Measurements from ENCODE around the gene SKIC3.

Gene SKIC3

DNA sequence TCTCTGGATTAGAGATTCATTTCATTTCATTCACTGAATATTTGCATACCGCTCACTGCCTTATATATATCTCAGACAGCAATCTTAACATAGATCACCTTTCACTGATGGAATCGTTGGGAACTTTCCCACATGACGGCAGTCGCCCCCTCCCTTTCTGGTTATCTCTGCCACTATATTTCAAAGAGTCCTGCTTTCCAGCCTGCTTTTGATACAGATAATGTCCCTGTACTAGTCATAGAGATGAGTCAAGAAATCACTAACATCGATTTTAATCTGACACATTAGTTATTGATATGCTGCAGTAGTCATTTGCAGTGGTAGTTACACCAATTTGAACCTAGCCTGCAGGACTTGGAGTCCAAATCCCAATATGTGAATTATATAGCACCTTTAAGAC, 8.6 kb upstream of the SKIC3 start:
- Histone ChIP-seq H3K4me1 (ENCODE audit: insufficient read depth, low read length) (no peaks in the 10 kb centered on the region), H3K4me2 (ENCODE audit: insufficient read depth, low read length) (no peak overlapping the region), H4K20me1 (ENCODE audit: insufficient read depth, low read length) (no peaks in the 10 kb centered on the region), H3K27ac (ENCODE audit: low read length) (no peak overlapping the region), H3K9me3 (ENCODE audit: insufficient read depth, low read length, severe bottlenecking) (no peaks in the 10 kb centered on the region), H3K27me3 (ENCODE audit: insufficient read depth, low read length, poor library complexity) (no peaks in the 10 kb centered on the region), H3K36me3 (ENCODE audit: insufficient read depth, low read length) (peaks cover 6% of the 10 kb centered on the region; the same call in 1 of the 2 replicates), H3K79me2 (ENCODE audit: insufficient read depth, low read length) (no peaks in the 10 kb centered on the region), H3K4me3 (ENCODE audit: low read depth in 1 of 2, low read length in 2 of 2) (no peak overlapping the region), H3K9ac (ENCODE audit: low read depth, low read length) (no peak overlapping the region), H2AFZ (ENCODE audit: low read depth, low read length) (no peak overlapping the region)
- DNase-seq (no peak), ATAC-seq (ENCODE audit: insufficient read depth, low read depth) (no peak)
- TF ChIP-seq CTCF (IDR thresholded peaks at IDR 0.05; ENCODE audit: borderline replicate concordance, extremely low read depth, low read length, poor library complexity, severe bottlenecking) (no peak), EZH2 (IDR thresholded peaks at IDR 0.05; ENCODE audit: borderline replicate concordance, low read depth, low read length, severe bottlenecking) (no peak)

DNA sequence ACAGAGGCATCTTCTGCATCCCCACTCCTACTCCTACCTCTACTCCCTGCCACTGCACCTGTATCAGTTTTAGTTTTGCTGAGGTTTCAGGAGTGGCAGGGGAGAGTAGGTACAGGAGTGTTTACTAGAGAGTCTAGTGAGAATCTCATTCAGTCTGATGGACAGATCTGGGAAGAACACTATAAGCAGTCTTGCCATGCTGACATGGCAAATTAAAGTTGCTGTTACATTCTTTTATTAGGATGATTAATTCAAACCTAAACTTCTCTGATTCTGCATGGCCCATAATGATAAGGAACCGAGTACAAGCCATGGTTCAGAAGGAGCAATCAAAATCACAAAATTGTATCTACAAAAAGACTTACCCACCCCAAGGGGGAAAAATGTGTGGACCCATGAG, 7.5 kb upstream of the SKIC3 start:
- ATAC-seq (ENCODE audit: insufficient read depth, low read depth) (no peak), DNase-seq (no peak)
- Histone ChIP-seq H3K79me2 (ENCODE audit: insufficient read depth, low read length) (no peaks in the 10 kb centered on the region; the same call in 1 of the 2 replicates), H3K4me3 (ENCODE audit: low read depth in 1 of 2, low read length in 2 of 2) (no peak overlapping the region), H3K9me3 (ENCODE audit: insufficient read depth, low read length, severe bottlenecking) (no peaks in the 10 kb centered on the region), H3K36me3 (ENCODE audit: insufficient read depth, low read length) (peaks cover 6% of the 10 kb centered on the region; the same call in 1 of the 2 replicates), H3K27me3 (ENCODE audit: insufficient read depth, low read length, poor library complexity) (no peaks in the 10 kb centered on the region), H3K27ac (ENCODE audit: low read length) (no peak overlapping the region), H2AFZ (ENCODE audit: low read depth, low read length) (no peak overlapping the region), H3K4me1 (ENCODE audit: insufficient read depth, low read length) (no peaks in the 10 kb centered on the region), H3K9ac (ENCODE audit: low read depth, low read length) (no peak overlapping the region), H3K4me2 (ENCODE audit: insufficient read depth, low read length) (no peak overlapping the region), H4K20me1 (ENCODE audit: insufficient read depth, low read length) (no peaks in the 10 kb centered on the region)
- TF ChIP-seq EZH2 (IDR thresholded peaks at IDR 0.05; ENCODE audit: borderline replicate concordance, low read depth, low read length, severe bottlenecking) (no peak), CTCF (IDR thresholded peaks at IDR 0.05; ENCODE audit: borderline replicate concordance, extremely low read depth, low read length, poor library complexity, severe bottlenecking) (no peak)

DNA sequence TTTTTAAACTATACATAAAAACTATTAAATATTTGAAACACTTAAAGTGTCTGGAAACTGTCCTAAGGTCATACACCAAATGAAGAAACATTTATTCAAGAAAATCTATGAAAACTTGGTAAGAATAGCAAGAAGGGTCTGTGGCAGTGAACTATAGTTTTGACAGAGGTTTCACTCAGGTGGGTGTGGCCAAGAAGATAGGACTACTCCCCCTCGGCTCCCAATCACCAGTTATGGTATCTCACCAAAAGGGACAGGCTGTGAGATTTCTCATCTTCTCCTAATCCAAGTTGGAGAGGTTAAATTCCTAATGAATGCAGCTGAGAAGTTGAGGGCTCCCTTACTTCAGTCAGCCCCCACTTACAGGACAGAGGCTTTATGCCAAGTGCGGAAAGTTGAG, 3.1 kb upstream of the SKIC3 start:
- peaks cover 30% of the 10 kb centered on the region for H3K4me1 ChIP-seq (ENCODE audit: insufficient read depth, low read length)
- TF ChIP-seq CTCF (IDR thresholded peaks at IDR 0.05; ENCODE audit: borderline replicate concordance, extremely low read depth, low read length, poor library complexity, severe bottlenecking) = no peak
- no peak for TF ChIP-seq EZH2 (IDR thresholded peaks at IDR 0.05; ENCODE audit: borderline replicate concordance, low read depth, low read length, severe bottlenecking)
- no peak overlapping the region for H3K9ac ChIP-seq (ENCODE audit: low read depth, low read length)
- no peaks in the 10 kb centered on the region for H3K27me3 ChIP-seq (ENCODE audit: insufficient read depth, low read length, poor library complexity)
- H3K4me2 ChIP-seq (ENCODE audit: insufficient read depth, low read length) = no peak overlapping the region
- no peaks in the 10 kb centered on the region; the same call in 1 of the 2 replicates for H4K20me1 ChIP-seq (ENCODE audit: insufficient read depth, low read length)
- H2AFZ ChIP-seq (ENCODE audit: low read depth, low read length) = no peak overlapping the region
- no peak for ATAC-seq (ENCODE audit: insufficient read depth, low read depth)
- DNase-seq = no peak
- peaks cover 37% of the 10 kb centered on the region for H3K79me2 ChIP-seq (ENCODE audit: insufficient read depth, low read length)
- H3K9me3 ChIP-seq (ENCODE audit: insufficient read depth, low read length, severe bottlenecking) = no peaks in the 10 kb centered on the region
- no peak overlapping the region for H3K4me3 ChIP-seq (ENCODE audit: low read depth in 1 of 2, low read length in 2 of 2)
- no peak overlapping the region for H3K27ac ChIP-seq (ENCODE audit: low read length)
- 0 out of 2 replicates have a peak, but pooled peaks cover 3% of the 10 kb centered on the region for H3K36me3 ChIP-seq (ENCODE audit: insufficient read depth, low read length)

DNA sequence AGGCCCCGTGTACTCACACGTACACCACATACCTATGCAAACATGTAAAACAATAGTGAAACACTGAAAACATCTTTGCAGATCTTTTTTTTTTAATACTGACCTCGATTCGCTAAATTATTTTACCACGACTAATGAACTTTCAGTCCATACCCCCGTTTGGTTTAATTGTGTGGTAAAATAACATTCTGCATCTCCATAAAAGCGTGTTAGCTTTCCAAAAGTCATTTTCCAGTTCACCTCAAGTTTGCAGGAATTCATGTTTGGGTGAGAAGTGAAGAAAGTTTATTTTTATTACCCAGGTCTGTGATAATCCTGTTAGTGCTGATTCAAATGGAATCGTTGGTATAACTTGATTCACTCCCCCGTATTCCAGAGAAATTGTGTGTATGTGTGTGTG, 776 bp upstream of the SKIC3 start:
- H3K4me1 ChIP-seq (ENCODE audit: insufficient read depth, low read length) = peaks cover 48% of the 10 kb centered on the region
- H3K9me3 ChIP-seq (ENCODE audit: insufficient read depth, low read length, severe bottlenecking) = no peaks in the 10 kb centered on the region
- H3K4me3 ChIP-seq (ENCODE audit: low read depth in 1 of 2, low read length in 2 of 2) = peak overlapping the region; percentile 67 to 93
- H4K20me1 ChIP-seq (ENCODE audit: insufficient read depth, low read length) = peaks cover 3% of the 10 kb centered on the region; the same call in 1 of the 2 replicates
- TF ChIP-seq CTCF (IDR thresholded peaks at IDR 0.05; ENCODE audit: borderline replicate concordance, extremely low read depth, low read length, poor library complexity, severe bottlenecking) (no peak), EZH2 (IDR thresholded peaks at IDR 0.05; ENCODE audit: borderline replicate concordance, low read depth, low read length, severe bottlenecking) (no peak)
- H3K36me3 ChIP-seq (ENCODE audit: insufficient read depth, low read length) = 0 out of 2 replicates have a peak, but pooled peaks cover 11% of the 10 kb centered on the region
- H2AFZ ChIP-seq (ENCODE audit: low read depth, low read length) = peak overlapping the region; percentile 82
- ATAC-seq (ENCODE audit: insufficient read depth, low read depth) = no peak
- H3K27ac ChIP-seq (ENCODE audit: low read length) = peak overlapping the region; percentile 71
- H3K4me2 ChIP-seq (ENCODE audit: insufficient read depth, low read length) = peak overlapping the region; percentile 94
- H3K79me2 ChIP-seq (ENCODE audit: insufficient read depth, low read length) = peaks cover 56% of the 10 kb centered on the region
- peak overlapping the region; percentile 63 for H3K9ac ChIP-seq (ENCODE audit: low read depth, low read length)
- DNase-seq = no peak
- no peaks in the 10 kb centered on the region for H3K27me3 ChIP-seq (ENCODE audit: insufficient read depth, low read length, poor library complexity)
